ENCODE data around the gene DIO3. TPM values are rescaled to one million over a fixed set of nuclear protein-coding genes. Genes with fewer than 3 reads are reported as not detected.

The DIO3 gene
- total RNA-seq, 2 donors from 2014 or later = 1.3 to 2.0 TPM

- ATAC-seq (no peak), DNase-seq (peak; percentile 56 to 72 (median 62))
- peaks cover 0 to 18% of the 10 kb centered on the region in 2 donors for H3K27me3 ChIP-seq
- no peak overlapping the region for H3K4me3 ChIP-seq
- H3K27ac ChIP-seq = no peak overlapping the region
- H3K4me1 ChIP-seq = peaks cover 14% of the 10 kb centered on the region
- H3K9me3 ChIP-seq = peaks cover 0 to 12% (median 2%) of the 10 kb centered on the region in 3 donors
- 76 to 87% methylated on average over 5 to 11 of the region's 11 CpGs for WGBS, 2 donors
- intact Hi-C loops (cut with DNase I) = no loop called here
- TF ChIP-seq CTCF (IDR thresholded peaks at IDR 0.05) = peak in 5 of 7 experiments; percentile 14 to 55 (median 40)
- no peak for TF ChIP-seq POLR2A (IDR thresholded peaks at IDR 0.05)
- no peaks in the 10 kb centered on the region for H3K36me3 ChIP-seq (replicated peaks in 1 of 2; ENCODE audit: insufficient read depth in 1 of 2, low read depth in 2 of 2)
Measured at GRCh38 chr14:101557811-101558738, 3.2 kb upstream of the DIO3 start.

- Histone ChIP-seq H3K36me3 (replicated peaks in 1 of 2; ENCODE audit: insufficient read depth in 1 of 2, low read depth in 2 of 2) (no peaks in the 10 kb centered on the region), H3K27me3 (peaks cover 0 to 23% of the 10 kb centered on the region in 2 donors), H3K4me1 (peaks cover 14% of the 10 kb centered on the region), H3K9me3 (peaks cover 0 to 12% (median 2%) of the 10 kb centered on the region in 3 donors), H3K4me3 (no peak overlapping the region), H3K27ac (no peak overlapping the region)
- intact Hi-C loops (cut with DNase I) = no loop called here
- 100% methylated on average over 1 of the region's 1 CpG for WGBS, 2 donors
- DNase-seq (no peak), ATAC-seq (no peak)
- TF ChIP-seq CTCF (IDR thresholded peaks at IDR 0.05) = no peak
- TF ChIP-seq POLR2A (IDR thresholded peaks at IDR 0.05) = no peak
Measured at GRCh38 chr14:101558739-101559240, 2.5 kb upstream of the DIO3 start.

- Histone ChIP-seq H3K4me1 (peaks cover 18% of the 10 kb centered on the region), H3K9me3 (peaks cover 0 to 12% (median 2%) of the 10 kb centered on the region in 3 donors), H3K4me3 (no peak overlapping the region), H3K27ac (no peak overlapping the region), H3K27me3 (peaks cover 0 to 25% of the 10 kb centered on the region in 2 donors), H3K36me3 (replicated peaks in 1 of 2; ENCODE audit: insufficient read depth in 1 of 2, low read depth in 2 of 2) (no peaks in the 10 kb centered on the region)
- WGBS, 2 donors = 52 to 54% methylated on average over 5 to 9 of the region's 9 CpGs
- ATAC-seq = no peak
- DNase-seq = no peak
- intact Hi-C loops (cut with DNase I) = no loop called here
- TF ChIP-seq POLR2A (IDR thresholded peaks at IDR 0.05) (no peak), CTCF (IDR thresholded peaks at IDR 0.05) (no peak)
Measured at GRCh38 chr14:101559250-101559623, 2.1 kb upstream of the DIO3 start.

GRCh38 chr14:101559624-101560533 is 1.4 kb upstream of the DIO3 start:
- 2 to 4% methylated on average over 5 to 113 of the region's 113 CpGs for WGBS, 2 donors
- intact Hi-C loops (cut with DNase I) = no loop called here
- Histone ChIP-seq H3K27me3 (peaks cover 0 to 28% of the 10 kb centered on the region in 2 donors), H3K27ac (peak overlapping the region in 1 of 4 donors; percentile 36), H3K4me3 (peak overlapping the region in 1 of 2 donors; percentile 9), H3K36me3 (replicated peaks in 1 of 2; ENCODE audit: insufficient read depth in 1 of 2, low read depth in 2 of 2) (no peaks in the 10 kb centered on the region), H3K9me3 (peaks cover 0 to 12% (median 2%) of the 10 kb centered on the region in 3 donors), H3K4me1 (peaks cover 22% of the 10 kb centered on the region)
- DNase-seq (peak; percentile 49 to 66 (median 58)), ATAC-seq (peak; percentile 78)
- TF ChIP-seq POLR2A (IDR thresholded peaks at IDR 0.05) (no peak), CTCF (IDR thresholded peaks at IDR 0.05) (peak in 6 of 7 experiments; percentile 20 to 56 (median 26))
